ENCODE measurements around the gene SLC1A2.

DNA sequence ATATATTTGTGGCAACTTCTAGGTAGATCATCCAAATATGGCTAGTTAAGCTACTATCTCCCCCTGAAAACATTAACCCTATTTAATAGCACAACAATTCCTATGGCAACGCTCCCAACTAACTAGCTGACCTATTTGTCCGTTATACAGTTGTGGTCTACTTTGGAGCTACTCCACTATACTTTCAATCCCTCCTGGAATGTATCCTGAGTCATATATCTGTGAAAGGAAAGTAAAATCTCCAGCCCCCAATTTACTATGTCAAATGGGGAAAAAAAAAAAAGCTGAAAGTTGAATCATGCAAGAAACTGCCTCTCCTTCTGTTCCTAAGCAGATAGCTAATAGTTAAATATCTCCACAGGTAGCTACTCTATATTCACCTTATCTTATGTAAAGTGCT is 151.9 kb downstream of the SLC1A2 start:
- TF ChIP-seq, protein P1, sequence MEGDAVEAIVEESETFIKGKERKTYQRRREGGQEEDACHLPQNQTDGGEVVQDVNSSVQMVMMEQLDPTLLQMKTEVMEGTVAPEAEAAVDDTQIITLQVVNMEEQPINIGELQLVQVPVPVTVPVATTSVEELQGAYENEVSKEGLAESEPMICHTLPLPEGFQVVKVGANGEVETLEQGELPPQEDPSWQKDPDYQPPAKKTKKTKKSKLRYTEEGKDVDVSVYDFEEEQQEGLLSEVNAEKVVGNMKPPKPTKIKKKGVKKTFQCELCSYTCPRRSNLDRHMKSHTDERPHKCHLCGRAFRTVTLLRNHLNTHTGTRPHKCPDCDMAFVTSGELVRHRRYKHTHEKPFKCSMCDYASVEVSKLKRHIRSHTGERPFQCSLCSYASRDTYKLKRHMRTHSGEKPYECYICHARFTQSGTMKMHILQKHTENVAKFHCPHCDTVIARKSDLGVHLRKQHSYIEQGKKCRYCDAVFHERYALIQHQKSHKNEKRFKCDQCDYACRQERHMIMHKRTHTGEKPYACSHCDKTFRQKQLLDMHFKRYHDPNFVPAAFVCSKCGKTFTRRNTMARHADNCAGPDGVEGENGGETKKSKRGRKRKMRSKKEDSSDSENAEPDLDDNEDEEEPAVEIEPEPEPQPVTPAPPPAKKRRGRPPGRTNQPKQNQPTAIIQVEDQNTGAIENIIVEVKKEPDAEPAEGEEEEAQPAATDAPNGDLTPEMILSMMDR (conservative IDR thresholded peaks at IDR 0.05 in 1 of 2, IDR thresholded peaks at IDR 0.05 in 1 of 2; ENCODE audit: low read depth in 1 of 2, low read length in 2 of 2), result no peak
- TF ChIP-seq EZH2 (IDR thresholded peaks at IDR 0.05; ENCODE audit: low read length, missing control alignments), result no peak
